Measurements from ENCODE around the gene FAM111A. TPM values are rescaled to one million over a fixed set of nuclear protein-coding genes. Genes with fewer than 3 reads are reported as not detected.

FAM111A gene
- total and polyA plus RNA-seq, 2 donors (not counting 3 experiments of a cell fraction or from before 2014, with no cell fraction given) = 20.1 to 57.4 TPM

DNA sequence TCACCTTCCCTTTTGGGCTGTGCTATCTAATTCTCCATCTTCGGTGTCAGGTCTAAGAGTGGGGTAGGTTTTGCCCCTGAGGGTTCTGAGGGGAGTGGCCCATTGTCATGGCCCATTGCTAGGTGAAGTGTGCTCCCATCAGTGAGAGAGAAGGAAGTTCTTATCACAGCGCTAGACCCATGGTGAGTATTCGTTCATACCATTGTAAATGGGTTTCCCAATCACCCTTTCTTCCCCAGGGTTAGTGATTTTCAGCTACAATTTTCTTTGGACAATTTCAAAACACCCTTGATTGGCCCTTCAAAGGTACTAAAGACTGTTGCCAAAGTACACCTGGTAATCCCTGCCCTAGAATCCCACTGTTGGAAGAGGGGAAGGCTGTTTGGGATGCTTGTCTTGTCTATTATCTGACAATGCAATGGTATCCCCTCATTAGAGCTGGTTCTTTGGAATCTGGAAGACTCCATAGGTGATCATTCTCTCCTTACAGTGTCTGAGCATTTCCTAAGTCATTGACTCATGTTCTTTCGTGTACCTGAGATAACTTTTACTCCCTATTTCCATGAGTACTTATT is 49.9 kb downstream of the FAM111A start:
- Histone ChIP-seq H3K4me3 (replicated peaks in 1 of 3; ENCODE audit: insufficient read depth in 1 of 3, low read depth in 1 of 3, low read length in 3 of 3) (no peak overlapping the region), H3K9me1 (replicated peaks; ENCODE audit: control insufficient read depth, extremely low read depth, insufficient read depth, low read length) (no peaks in the 10 kb centered on the region), H3K79me2 (ENCODE audit: control insufficient read depth, insufficient read depth, low read length) (no peaks in the 10 kb centered on the region), H4K20me1 (replicated peaks; ENCODE audit: control insufficient read depth, extremely low read depth, insufficient read depth, low read length) (no peaks in the 10 kb centered on the region), H2AFZ (ENCODE audit: low read depth, low read length) (no peak overlapping the region), H3K4me1 (ENCODE audit: control insufficient read depth, extremely low read depth, insufficient read depth, low read length) (peaks cover 2% of the 10 kb centered on the region), H3K9ac (replicated peaks; ENCODE audit: extremely low read depth, insufficient read depth, low read length) (no peak overlapping the region), H3K36me3 (ENCODE audit: control insufficient read depth in 2 of 2, extremely low read depth in 1 of 2, insufficient read depth in 2 of 2, low read length in 2 of 2) (no peaks in the 10 kb centered on the region), H3K27ac (ENCODE audit: insufficient read depth, low read depth, low read length) (no peak overlapping the region), H3K9me3 (replicated peaks; ENCODE audit: control insufficient read depth, insufficient read depth, low read length) (no peaks in the 10 kb centered on the region), H3K4me2 (ENCODE audit: insufficient read depth, low read length) (no peak overlapping the region), H3K27me3 (ENCODE audit: control insufficient read depth in 2 of 2, insufficient read depth in 2 of 2, low read length in 2 of 2) (peaks cover 7 to 8% of the 10 kb centered on the region in 2 experiments)
- intact Hi-C loops (cut with micrococcal nuclease) = no loop called here
- FAIRE-seq (no peak), DNase-seq (ENCODE audit: low read depth, low spot score) (no peak)
- POLR2A ChIA-PET = no interaction called here
- BruUV-seq (replicated peaks) = no TSS peak
- CTCF ChIA-PET = interaction anchor here (1.0 to 3.8 kb wide), 4 partner anchors 14 to 21 kb away, joined by 3 to 16 read pairs (median 4); partner anchors contain the start of gene DTX4
- TF ChIP-seq FOS (IDR thresholded peaks at IDR 0.05; ENCODE audit: borderline replicate concordance, insufficient read depth, low read length) (no peak), MYC (IDR thresholded peaks at IDR 0.05; ENCODE audit: low read depth, low read length) (no peak), POLR2A (IDR thresholded peaks at IDR 0.05; ENCODE audit: low read depth, low read length) (no peak), POLR2AphosphoS5 (IDR thresholded peaks at IDR 0.05; ENCODE audit: insufficient read depth, low read depth, low read length) (no peak), EZH2 (IDR thresholded peaks at IDR 0.05; ENCODE audit: borderline replicate concordance, low read depth, low read length, severe bottlenecking) (no peak), JUN (IDR thresholded peaks at IDR 0.05; ENCODE audit: borderline replicate concordance, insufficient read depth, insufficient read length, low read depth) (no peak), GATA2 (IDR thresholded peaks at IDR 0.05; ENCODE audit: insufficient read depth, insufficient read length, low read depth, low read length) (no peak)
- TF ChIP-seq, protein P1, sequence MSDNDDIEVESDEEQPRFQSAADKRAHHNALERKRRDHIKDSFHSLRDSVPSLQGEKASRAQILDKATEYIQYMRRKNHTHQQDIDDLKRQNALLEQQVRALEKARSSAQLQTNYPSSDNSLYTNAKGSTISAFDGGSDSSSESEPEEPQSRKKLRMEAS (IDR thresholded peaks at IDR 0.05; ENCODE audit: insufficient read depth, insufficient read length) = no peak
- TF ChIP-seq, protein P2, sequence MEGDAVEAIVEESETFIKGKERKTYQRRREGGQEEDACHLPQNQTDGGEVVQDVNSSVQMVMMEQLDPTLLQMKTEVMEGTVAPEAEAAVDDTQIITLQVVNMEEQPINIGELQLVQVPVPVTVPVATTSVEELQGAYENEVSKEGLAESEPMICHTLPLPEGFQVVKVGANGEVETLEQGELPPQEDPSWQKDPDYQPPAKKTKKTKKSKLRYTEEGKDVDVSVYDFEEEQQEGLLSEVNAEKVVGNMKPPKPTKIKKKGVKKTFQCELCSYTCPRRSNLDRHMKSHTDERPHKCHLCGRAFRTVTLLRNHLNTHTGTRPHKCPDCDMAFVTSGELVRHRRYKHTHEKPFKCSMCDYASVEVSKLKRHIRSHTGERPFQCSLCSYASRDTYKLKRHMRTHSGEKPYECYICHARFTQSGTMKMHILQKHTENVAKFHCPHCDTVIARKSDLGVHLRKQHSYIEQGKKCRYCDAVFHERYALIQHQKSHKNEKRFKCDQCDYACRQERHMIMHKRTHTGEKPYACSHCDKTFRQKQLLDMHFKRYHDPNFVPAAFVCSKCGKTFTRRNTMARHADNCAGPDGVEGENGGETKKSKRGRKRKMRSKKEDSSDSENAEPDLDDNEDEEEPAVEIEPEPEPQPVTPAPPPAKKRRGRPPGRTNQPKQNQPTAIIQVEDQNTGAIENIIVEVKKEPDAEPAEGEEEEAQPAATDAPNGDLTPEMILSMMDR (IDR thresholded peaks at IDR 0.05; ENCODE audit: extremely low read depth in 1 of 2, insufficient read depth in 1 of 2, low read depth in 1 of 2, low read length in 2 of 2) = no peak
- dilution Hi-C loops (cut with MboI; ENCODE audit: extremely low pct_ligation_motif_present, low sequenced_read_pairs) = no loop called here

Measured in endothelial cell of umbilical vein (primary cell).